ENCODE results near the gene GRIA1.

Gene GRIA1

DNA sequence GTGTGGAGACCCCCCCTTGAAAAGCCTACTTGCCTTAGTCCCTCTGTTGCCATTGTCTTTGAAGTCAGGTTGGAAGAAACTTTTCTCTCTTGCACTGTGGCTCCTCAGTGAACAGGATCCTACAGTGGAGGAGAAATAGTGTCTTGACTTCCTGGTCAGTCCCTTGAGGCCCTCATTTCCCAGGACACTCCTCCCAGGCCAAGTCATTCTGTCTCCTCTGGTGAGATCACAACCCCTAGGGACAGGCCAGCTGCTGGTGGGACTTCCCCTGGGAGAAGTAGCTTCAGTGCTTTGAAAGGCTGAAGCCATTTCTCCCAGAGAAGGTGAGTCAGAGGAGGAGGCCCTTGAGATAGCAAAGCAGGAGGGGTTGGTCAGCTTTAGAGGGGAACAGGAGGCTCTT, 10.1 kb upstream of the GRIA1 start:
- TF ChIP-seq EP300 (IDR thresholded peaks at IDR 0.05; ENCODE audit: borderline replicate concordance): no peak

DNA sequence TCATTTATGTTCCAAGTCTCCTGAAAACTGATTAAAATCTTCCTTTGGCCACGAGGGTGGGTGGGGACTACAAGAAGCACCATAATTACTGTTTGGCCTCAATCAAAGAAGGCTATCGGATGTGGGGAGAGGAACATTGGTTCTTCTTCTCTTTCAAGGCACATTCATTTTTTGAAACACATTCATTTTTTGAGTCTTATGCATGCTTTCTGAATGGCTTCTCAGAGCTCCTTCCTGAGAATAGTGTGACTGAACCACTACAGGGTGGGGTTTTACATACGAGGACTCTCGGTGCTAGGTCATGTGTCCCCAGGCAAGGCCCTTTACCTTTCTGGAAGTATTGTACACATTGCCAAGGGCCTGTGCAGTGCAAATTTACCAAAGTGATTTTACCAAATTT, 7.0 kb upstream of the GRIA1 start:
- TF ChIP-seq EGR1 (IDR thresholded peaks at IDR 0.05) (no peak), NFIC (IDR thresholded peaks at IDR 0.05) (no peak)
- TF ChIP-seq, protein P1, sequence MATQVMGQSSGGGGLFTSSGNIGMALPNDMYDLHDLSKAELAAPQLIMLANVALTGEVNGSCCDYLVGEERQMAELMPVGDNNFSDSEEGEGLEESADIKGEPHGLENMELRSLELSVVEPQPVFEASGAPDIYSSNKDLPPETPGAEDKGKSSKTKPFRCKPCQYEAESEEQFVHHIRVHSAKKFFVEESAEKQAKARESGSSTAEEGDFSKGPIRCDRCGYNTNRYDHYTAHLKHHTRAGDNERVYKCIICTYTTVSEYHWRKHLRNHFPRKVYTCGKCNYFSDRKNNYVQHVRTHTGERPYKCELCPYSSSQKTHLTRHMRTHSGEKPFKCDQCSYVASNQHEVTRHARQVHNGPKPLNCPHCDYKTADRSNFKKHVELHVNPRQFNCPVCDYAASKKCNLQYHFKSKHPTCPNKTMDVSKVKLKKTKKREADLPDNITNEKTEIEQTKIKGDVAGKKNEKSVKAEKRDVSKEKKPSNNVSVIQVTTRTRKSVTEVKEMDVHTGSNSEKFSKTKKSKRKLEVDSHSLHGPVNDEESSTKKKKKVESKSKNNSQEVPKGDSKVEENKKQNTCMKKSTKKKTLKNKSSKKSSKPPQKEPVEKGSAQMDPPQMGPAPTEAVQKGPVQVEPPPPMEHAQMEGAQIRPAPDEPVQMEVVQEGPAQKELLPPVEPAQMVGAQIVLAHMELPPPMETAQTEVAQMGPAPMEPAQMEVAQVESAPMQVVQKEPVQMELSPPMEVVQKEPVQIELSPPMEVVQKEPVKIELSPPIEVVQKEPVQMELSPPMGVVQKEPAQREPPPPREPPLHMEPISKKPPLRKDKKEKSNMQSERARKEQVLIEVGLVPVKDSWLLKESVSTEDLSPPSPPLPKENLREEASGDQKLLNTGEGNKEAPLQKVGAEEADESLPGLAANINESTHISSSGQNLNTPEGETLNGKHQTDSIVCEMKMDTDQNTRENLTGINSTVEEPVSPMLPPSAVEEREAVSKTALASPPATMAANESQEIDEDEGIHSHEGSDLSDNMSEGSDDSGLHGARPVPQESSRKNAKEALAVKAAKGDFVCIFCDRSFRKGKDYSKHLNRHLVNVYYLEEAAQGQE (IDR thresholded peaks at IDR 0.05; ENCODE audit: low read depth): no peak

DNA sequence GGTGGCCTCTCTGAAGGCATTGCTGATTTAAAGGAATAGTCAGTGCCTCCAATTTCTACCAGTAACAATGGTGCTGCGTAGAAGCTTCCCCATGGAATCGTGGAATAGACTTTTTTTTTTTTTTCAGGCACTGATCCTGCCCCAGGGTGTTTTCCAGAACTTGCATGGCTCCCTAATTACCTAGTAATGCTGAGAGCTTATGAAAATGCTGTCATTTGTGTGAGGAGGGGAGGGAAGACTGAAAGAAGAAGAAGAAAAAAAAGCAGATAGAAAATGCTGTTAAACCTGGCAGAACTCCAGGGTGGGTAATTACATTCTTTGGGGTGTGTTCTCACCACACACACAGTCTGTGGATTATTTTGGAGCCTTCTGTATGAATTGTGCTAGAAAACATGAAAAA, 4.8 kb upstream of the GRIA1 start:
- TF ChIP-seq TEAD4 (IDR thresholded peaks at IDR 0.05) (no peak), CEBPB (IDR thresholded peaks at IDR 0.05) (no peak), TAF1 (IDR thresholded peaks at IDR 0.05; ENCODE audit: low read depth) (no peak), NFIC (IDR thresholded peaks at IDR 0.05) (no peak), TCF12 (IDR thresholded peaks at IDR 0.05; ENCODE audit: low read depth) (no peak), RAD21 (IDR thresholded peaks at IDR 0.05; ENCODE audit: low read depth) (no peak), EGR1 (IDR thresholded peaks at IDR 0.05) (no peak)

DNA sequence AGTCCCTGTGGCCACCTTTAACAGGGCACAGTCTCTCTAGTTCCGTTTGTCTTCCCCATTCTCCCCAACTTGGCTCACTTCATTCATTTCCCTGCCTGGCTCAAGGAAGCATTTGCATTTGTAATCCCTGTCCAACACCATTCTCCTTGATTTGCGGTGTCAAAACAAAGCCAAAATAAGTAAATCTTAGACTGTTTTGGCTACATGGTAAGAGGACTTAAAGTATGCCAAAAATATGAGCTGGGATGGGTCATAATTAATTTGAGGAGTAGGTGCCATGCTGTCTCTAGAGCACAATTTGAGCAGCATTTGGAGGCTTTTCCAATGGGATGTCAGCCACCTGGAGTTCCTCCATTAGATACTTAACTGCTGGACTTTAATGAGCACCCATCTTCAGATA, 3.7 kb upstream of the GRIA1 start:
- TF ChIP-seq EP300 (IDR thresholded peaks at IDR 0.05; ENCODE audit: borderline replicate concordance): no peak
- TF ChIP-seq, protein P2, sequence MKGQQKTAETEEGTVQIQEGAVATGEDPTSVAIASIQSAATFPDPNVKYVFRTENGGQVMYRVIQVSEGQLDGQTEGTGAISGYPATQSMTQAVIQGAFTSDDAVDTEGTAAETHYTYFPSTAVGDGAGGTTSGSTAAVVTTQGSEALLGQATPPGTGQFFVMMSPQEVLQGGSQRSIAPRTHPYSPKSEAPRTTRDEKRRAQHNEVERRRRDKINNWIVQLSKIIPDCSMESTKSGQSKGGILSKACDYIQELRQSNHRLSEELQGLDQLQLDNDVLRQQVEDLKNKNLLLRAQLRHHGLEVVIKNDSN (IDR thresholded peaks at IDR 0.05): no peak
- TF ChIP-seq EGR1 (IDR thresholded peaks at IDR 0.05): no peak
- no peak for TF ChIP-seq TCF12 (IDR thresholded peaks at IDR 0.05; ENCODE audit: low read depth)
- TF ChIP-seq, protein P3, sequence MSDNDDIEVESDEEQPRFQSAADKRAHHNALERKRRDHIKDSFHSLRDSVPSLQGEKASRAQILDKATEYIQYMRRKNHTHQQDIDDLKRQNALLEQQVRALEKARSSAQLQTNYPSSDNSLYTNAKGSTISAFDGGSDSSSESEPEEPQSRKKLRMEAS (IDR thresholded peaks at IDR 0.05): no peak
- no peak for TF ChIP-seq TAF1 (IDR thresholded peaks at IDR 0.05; ENCODE audit: low read depth)
- TF ChIP-seq, protein P1 (IDR thresholded peaks at IDR 0.05; ENCODE audit: low read depth): no peak
- TF ChIP-seq RAD21 (IDR thresholded peaks at IDR 0.05; ENCODE audit: low read depth): no peak
- no peak for TF ChIP-seq TEAD4 (IDR thresholded peaks at IDR 0.05)
- no peak for TF ChIP-seq ZBTB7A (IDR thresholded peaks at IDR 0.05; ENCODE audit: low read depth)
- TF ChIP-seq YY1 (IDR thresholded peaks at IDR 0.05; ENCODE audit: low read depth): no peak

DNA sequence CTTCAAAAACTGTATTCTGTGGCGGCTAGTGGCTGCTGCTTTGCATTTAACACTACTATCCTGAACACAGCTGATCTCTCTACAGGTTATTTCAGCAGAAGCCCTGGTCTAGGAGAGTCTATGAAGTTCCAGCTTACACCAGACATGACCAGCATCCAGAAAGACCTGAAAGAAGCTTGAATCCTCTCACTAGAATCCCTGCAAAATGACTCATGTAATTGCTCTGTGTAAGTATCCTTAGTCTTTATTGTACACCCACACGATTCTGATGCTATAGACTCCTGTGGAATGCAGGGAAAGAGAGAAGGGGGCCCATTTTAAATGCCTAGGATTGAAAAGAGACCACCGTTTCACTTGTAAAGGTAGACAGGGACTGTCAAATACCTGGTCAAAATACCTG, 859 bp upstream of the GRIA1 start:
- TF ChIP-seq, protein P1 (IDR thresholded peaks at IDR 0.05; ENCODE audit: low read depth): no peak

DNA sequence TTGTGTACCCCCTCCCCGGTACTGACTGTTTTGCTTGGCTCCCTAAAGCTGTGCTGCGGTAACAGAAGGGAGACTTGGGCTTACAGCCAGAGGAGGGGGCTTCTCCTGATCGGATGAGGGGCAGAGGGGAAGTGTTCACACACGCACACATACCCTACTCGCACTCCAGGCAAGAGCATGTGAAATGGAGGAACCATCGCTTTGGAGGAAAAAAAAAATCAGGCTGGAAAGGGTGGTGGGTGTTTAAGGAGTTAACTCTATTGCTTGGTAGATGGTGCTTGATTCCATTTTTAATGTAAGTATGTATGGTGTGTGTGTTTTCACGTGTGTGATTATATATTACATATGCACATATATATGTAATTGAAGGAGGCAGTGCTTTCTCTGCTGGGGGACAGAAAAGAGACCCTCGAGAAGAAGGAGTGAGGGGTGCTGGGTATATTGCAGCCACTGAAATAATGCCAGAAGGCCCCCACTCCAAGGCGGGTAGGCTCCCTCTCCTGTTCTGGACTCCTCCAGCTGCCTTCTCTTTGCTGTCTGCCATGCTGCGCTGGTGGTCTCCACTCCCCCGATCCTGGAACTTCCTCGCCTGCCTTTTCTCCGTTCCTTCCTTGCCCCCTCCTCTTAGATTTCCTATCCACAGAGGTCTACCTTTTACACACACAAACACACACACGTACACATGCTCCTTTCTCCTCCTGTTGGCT, 721 bp downstream of the GRIA1 start:
- TF ChIP-seq NFIC (IDR thresholded peaks at IDR 0.05): no peak
- TF ChIP-seq, protein P2 (IDR thresholded peaks at IDR 0.05): no peak
- no peak for TF ChIP-seq RAD21 (IDR thresholded peaks at IDR 0.05; ENCODE audit: low read depth)
- no peak for TF ChIP-seq TAF1 (IDR thresholded peaks at IDR 0.05; ENCODE audit: low read depth)
- no peak for TF ChIP-seq FOXM1 (IDR thresholded peaks at IDR 0.05; ENCODE audit: borderline replicate concordance, low read depth)
- TF ChIP-seq CREB1 (IDR thresholded peaks at IDR 0.05; ENCODE audit: low read depth): no peak
- TF ChIP-seq TCF12 (IDR thresholded peaks at IDR 0.05; ENCODE audit: low read depth): no peak
- TF ChIP-seq TEAD4 (IDR thresholded peaks at IDR 0.05): no peak
- no peak for TF ChIP-seq CEBPB (IDR thresholded peaks at IDR 0.05)
- no peak for TF ChIP-seq ZBTB7A (IDR thresholded peaks at IDR 0.05; ENCODE audit: low read depth)
- TF ChIP-seq, protein P3 (IDR thresholded peaks at IDR 0.05): no peak
- no peak for TF ChIP-seq YY1 (IDR thresholded peaks at IDR 0.05; ENCODE audit: low read depth)
- TF ChIP-seq, protein P1 (IDR thresholded peaks at IDR 0.05; ENCODE audit: low read depth): no peak
- no peak for TF ChIP-seq EGR1 (IDR thresholded peaks at IDR 0.05)
- TF ChIP-seq EP300 (IDR thresholded peaks at IDR 0.05; ENCODE audit: borderline replicate concordance): no peak
